ENCODE data around the gene RASSF5. TPM values are rescaled to one million over a fixed set of nuclear protein-coding genes. Genes with fewer than 3 reads are reported as not detected.
"Not testable (repeated sequence)": the region's sequence is repeated elsewhere in the genome, so short reads cannot be mapped to it uniquely, and the experiment has no call there.

Gene RASSF5
- total and polyA plus RNA-seq, 2 of the 13 experiments (the other 11 are each of a cell fraction or from before 2014, with no cell fraction given), result 0.18 to 0.40 TPM

- 0 out of 2 replicates have a peak, but pooled peaks have one; percentile 18 for TF ChIP-seq HNF1A (IDR thresholded peaks at IDR 0.05; ENCODE audit: low read depth)
- TF ChIP-seq HNF1A (CRISPR knock-in tag; IDR thresholded peaks at IDR 0.05; ENCODE audit: borderline replicate concordance), result peak; percentile 91
- TF ChIP-seq ZNF770 (CRISPR knock-in tag; IDR thresholded peaks at IDR 0.05), result peak; percentile 74
- peak; percentile 74 for TF ChIP-seq CHD2 (IDR thresholded peaks at IDR 0.05; ENCODE audit: low read depth, low read length)
- peak; percentile 75; the same call in 1 of the 2 replicates for TF ChIP-seq ZSCAN12 (CRISPR knock-in tag; IDR thresholded peaks at IDR 0.05)
Measured at GRCh38 chr1:206612129-206612876, 105.0 kb downstream of the RASSF5 start, which contains the start of gene EIF2D (continued).

GRCh38 chr1:206626396-206626795 is 119.1 kb downstream of the RASSF5 start:
- H3K79me2 ChIP-seq (ENCODE audit: insufficient read depth, low read length); H3K4me2 ChIP-seq (ENCODE audit: low read depth, low read length); FAIRE-seq; H4K20me1 ChIP-seq (ENCODE audit: insufficient read depth, low read length); H3K27ac ChIP-seq (ENCODE audit: extremely low read length, insufficient read depth, low read length); H3K9me3 ChIP-seq (ENCODE audit: low read length); H3K4me1 ChIP-seq (ENCODE audit: insufficient read depth, low read length); intact Hi-C loops (cut with micrococcal nuclease; ENCODE audit: unreplicated experiment); POLR2A ChIA-PET; ATAC-seq; H3K4me3 ChIP-seq (replicated peaks in 1 of 3; ENCODE audit: insufficient read depth in 1 of 3, low read depth in 2 of 3, low read length in 3 of 3); H3K9ac ChIP-seq (ENCODE audit: insufficient read depth, low read depth, low read length); DNase-seq (ENCODE audit: low spot score); H2AFZ ChIP-seq (ENCODE audit: low read length); H3K36me3 ChIP-seq (replicated peaks in 1 of 2; ENCODE audit: control insufficient read depth in 1 of 2, insufficient read depth in 2 of 2, low read length in 2 of 2); BruUV-seq (replicated peaks); CTCF ChIA-PET (ENCODE audit: low intra/inter-chr PET ratio, low total read pairs): not testable (repeated sequence)
- peaks cover 0 to 20% of the 10 kb centered on the region in 2 experiments; a peak in 2 of 5 replicates for H3K27me3 ChIP-seq (ENCODE audit: control insufficient read depth in 1 of 2, insufficient read depth in 2 of 2, low read length in 2 of 2)
- WGBS (ENCODE audit: low lambda C conversion rate), result 5% methylated on average over 2 of the region's 2 CpGs
- in situ Hi-C loops (cut with HindIII; ENCODE audit: extremely low pct_ligation_motif_present, low pct_unique_long_range_greater_than_20kb), result loop anchor here (25.0 kb wide), 1 partner anchor 286 kb away; the partner anchor contains the start of gene FCMR
